ENCODE data around the gene CPM.
A peak's percentile ranks its signal among the peaks of the same experiment; 100 is the strongest.

CPM gene

DNA sequence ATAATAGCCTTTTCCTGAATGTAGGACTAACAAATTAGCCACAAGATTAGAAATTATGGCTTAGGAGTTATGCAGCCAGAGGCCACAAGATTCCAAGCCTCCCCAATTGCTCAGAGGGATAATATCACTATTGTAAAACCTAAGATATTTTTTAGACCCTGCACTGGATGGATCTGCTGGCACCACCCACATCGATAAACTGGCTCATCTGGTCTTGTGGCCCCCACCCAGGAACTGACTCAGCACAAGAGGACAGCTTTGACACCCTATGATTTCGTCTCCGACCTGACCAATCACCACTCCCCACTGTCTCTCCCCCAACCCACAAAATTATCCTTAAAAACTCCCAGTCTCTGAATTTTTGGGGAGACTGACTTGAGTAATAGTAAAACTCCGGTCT, 54.7 kb downstream of the CPM start:
- no peak overlapping the region for H3K4me3 ChIP-seq (ENCODE audit: low read depth, low read length)
- TF ChIP-seq, protein P1, sequence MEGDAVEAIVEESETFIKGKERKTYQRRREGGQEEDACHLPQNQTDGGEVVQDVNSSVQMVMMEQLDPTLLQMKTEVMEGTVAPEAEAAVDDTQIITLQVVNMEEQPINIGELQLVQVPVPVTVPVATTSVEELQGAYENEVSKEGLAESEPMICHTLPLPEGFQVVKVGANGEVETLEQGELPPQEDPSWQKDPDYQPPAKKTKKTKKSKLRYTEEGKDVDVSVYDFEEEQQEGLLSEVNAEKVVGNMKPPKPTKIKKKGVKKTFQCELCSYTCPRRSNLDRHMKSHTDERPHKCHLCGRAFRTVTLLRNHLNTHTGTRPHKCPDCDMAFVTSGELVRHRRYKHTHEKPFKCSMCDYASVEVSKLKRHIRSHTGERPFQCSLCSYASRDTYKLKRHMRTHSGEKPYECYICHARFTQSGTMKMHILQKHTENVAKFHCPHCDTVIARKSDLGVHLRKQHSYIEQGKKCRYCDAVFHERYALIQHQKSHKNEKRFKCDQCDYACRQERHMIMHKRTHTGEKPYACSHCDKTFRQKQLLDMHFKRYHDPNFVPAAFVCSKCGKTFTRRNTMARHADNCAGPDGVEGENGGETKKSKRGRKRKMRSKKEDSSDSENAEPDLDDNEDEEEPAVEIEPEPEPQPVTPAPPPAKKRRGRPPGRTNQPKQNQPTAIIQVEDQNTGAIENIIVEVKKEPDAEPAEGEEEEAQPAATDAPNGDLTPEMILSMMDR (IDR thresholded peaks at IDR 0.05; ENCODE audit: control insufficient read depth, extremely low read depth, insufficient read depth) = no peak
- DNase-seq (ENCODE audit: low read depth) = no peak

DNA sequence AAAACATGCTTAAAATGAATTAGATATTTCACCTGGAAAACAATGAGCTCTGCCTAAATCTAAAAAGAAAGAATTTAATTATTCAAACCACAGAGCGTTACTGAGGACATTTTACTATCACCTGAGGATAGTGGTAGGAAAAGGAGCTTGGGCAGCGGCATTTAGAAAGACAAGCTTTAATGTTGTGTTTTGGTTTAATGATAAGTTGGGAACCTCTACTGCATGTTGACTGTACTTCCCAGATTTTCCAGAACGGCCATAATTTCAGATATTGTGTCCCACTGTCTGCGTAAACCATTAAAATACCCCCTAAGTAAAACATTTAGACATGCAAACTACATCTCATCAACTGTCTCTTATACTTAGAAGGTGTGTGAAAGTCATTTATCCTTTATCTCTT, 55.4 kb downstream of the CPM start:
- DNase-seq (ENCODE audit: low read depth) = no peak
- H3K4me3 ChIP-seq (ENCODE audit: low read depth, low read length) = no peak overlapping the region
- TF ChIP-seq, protein P1 (IDR thresholded peaks at IDR 0.05; ENCODE audit: control insufficient read depth, extremely low read depth, insufficient read depth) = no peak

DNA sequence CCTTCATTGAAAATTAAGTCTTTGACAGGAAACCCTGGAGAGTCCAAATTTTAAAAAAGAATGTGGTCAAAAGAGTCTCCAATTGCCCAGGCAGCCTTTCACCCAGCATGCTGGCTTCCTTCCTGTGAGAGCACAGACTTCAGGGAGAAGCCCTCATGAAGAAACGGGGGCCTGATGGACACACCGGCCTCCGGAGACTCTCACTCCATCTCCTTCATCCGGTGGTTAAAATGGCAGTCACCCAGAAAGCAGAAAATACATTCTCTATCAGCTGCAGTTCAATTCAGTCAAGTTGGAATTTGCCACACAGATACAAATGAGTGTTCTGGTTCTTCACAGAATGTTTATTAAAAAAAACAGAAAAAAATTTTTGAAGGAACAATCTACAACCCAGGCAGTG, 56.5 kb downstream of the CPM start:
- no peak overlapping the region for H3K4me3 ChIP-seq (ENCODE audit: low read depth, low read length)
- no peak for DNase-seq (ENCODE audit: low read depth)
- TF ChIP-seq, protein P1 (IDR thresholded peaks at IDR 0.05; ENCODE audit: control insufficient read depth, extremely low read depth, insufficient read depth) = no peak

DNA sequence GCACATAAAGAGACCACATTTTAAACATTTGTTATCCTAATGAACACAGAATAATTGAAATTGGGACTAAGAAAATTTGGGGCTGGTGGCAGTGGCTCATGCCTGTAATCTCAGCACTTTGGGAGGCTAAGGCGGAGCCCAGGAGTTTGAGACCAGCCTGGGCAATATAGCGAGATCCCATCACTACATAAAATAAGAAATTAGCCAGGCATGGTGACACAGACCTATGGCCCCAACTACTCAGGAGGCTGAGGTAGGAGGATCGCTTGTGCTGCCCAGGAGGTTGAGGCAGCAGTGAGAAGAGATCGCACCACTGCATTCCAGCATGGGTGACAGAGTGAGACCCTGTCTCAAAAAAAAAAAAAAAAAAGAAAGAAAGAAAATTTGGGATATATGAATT, 59.7 kb downstream of the CPM start:
- H3K4me3 ChIP-seq (ENCODE audit: low read depth, low read length) = no peak overlapping the region
- no peak for DNase-seq (ENCODE audit: low read depth)
- TF ChIP-seq, protein P1 (IDR thresholded peaks at IDR 0.05; ENCODE audit: control insufficient read depth, extremely low read depth, insufficient read depth) = no peak

DNA sequence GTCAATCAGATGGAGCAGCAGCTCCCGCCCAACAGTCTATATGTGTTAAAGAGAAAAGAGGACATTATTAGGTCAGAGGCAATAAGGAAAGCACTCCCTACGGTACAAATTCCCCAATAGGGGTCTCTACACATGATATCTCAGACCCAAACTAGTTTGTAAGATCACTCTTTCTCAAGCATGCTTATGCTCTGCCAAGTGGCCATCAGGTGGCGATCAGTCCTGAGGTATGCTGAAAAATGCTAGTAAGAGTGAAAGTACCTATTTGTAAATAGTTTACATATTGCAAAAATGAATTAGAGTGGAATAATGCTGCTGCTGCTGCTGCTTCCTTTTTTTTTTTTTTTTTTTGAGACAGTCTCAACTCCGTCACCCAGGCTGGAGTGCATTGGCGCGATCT, 61.0 kb downstream of the CPM start:
- TF ChIP-seq, protein P1 (IDR thresholded peaks at IDR 0.05; ENCODE audit: control insufficient read depth, extremely low read depth, insufficient read depth) = peak; percentile 54
- H3K4me3 ChIP-seq (ENCODE audit: low read depth, low read length) = no peak overlapping the region
- no peak for DNase-seq (ENCODE audit: low read depth)

DNA sequence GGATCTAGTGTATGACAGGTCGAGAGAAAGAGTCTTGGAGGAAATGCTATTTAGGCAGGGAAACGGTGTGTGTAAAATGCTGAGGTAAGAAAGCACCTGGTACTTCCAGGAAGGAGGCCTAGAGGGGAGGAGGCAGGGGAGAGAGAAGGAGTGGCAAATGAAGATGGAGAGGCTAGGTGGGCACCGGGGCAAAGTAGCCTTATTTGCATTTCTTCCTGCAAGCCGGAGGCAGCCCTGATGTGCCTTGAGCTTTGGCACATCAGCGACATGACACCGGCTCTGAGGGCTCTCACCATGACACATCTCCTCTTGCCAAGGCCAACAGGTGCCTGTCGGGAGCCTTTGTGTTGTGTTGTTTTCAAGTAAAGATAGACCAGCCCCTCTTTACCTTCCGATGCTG, 61.6 kb downstream of the CPM start:
- TF ChIP-seq, protein P1 (IDR thresholded peaks at IDR 0.05; ENCODE audit: control insufficient read depth, extremely low read depth, insufficient read depth) = no peak
- no peak for DNase-seq (ENCODE audit: low read depth)
- no peak overlapping the region for H3K4me3 ChIP-seq (ENCODE audit: low read depth, low read length)

DNA sequence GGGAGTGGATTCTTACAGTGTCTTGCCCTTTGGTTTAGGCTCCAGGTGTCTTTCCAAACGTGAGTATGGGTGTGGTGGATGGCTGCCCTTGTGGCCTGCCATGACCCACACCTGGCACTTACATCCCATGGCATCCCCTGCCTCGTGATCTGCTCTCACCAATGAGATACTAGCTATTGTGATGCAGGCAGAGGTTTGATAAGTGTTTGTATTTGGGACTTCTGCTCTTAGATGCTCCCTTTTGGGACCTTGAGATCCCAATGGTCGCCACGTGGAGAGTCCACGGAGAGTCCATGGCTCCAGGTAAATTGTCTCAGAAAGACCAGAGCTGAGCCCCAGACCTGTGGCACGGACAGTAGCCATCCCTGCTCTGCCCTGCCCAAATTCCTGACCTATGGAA, 62.5 kb downstream of the CPM start:
- TF ChIP-seq, protein P1 (IDR thresholded peaks at IDR 0.05; ENCODE audit: control insufficient read depth, extremely low read depth, insufficient read depth) = no peak
- no peak for DNase-seq (ENCODE audit: low read depth)
- no peak overlapping the region for H3K4me3 ChIP-seq (ENCODE audit: low read depth, low read length)
